ENCODE data around the gene KIF15.
"Not testable (repeated sequence)": the region's sequence is repeated elsewhere in the genome, so short reads cannot be mapped to it uniquely, and the experiment has no call there.

Gene KIF15

GRCh38 chr3:44803298-44803697, 41.7 kb downstream of the KIF15 start:
- no peak overlapping the region for H3K27ac ChIP-seq (ENCODE audit: low read depth, low read length)
- DNase-seq, result no peak
- H3K23ac ChIP-seq (ENCODE audit: low read length), result no peak overlapping the region
- peaks cover 7 to 18% of the 10 kb centered on the region in 2 experiments for H3K36me3 ChIP-seq (ENCODE audit: control insufficient read depth in 1 of 2, insufficient read depth in 2 of 2, low read length in 2 of 2)
- no peak overlapping the region for H3K4ac ChIP-seq (ENCODE audit: low read depth, low read length)
- H3K79me2 ChIP-seq (ENCODE audit: control insufficient read depth, insufficient read depth, low read length, poor library complexity), result no peaks in the 10 kb centered on the region
- no peaks in the 10 kb centered on the region for H3K79me1 ChIP-seq (ENCODE audit: low read length)
- no peaks in the 10 kb centered on the region for H3K9me3 ChIP-seq (ENCODE audit: insufficient read depth, low read depth, low read length)
- no peak overlapping the region for H4K12ac ChIP-seq (ENCODE audit: low read depth, low read length)
- H3K9ac ChIP-seq (ENCODE audit: low read length), result no peak overlapping the region
- H4K91ac ChIP-seq (ENCODE audit: low read depth, low read length), result no peak overlapping the region
- no peak overlapping the region for H3K14ac ChIP-seq (ENCODE audit: low read length)
- no peak overlapping the region for H2BK120ac ChIP-seq (ENCODE audit: insufficient read depth, low read length, poor library complexity)
- no peak overlapping the region for H3K4me2 ChIP-seq (ENCODE audit: low read length)
- H4K8ac ChIP-seq (ENCODE audit: low read depth, low read length), result no peak overlapping the region
- no peaks in the 10 kb centered on the region for H3K27me3 ChIP-seq (ENCODE audit: insufficient read depth, low read length)
- no peaks in the 10 kb centered on the region for H3K4me1 ChIP-seq (ENCODE audit: control insufficient read depth in 1 of 2, insufficient read depth in 2 of 2, low read length in 2 of 2)
- H2BK12ac ChIP-seq (ENCODE audit: low read length), result no peak overlapping the region
- no peak overlapping the region for H2BK5ac ChIP-seq (ENCODE audit: low read depth, low read length, poor library complexity)
- H3K4me3 ChIP-seq (ENCODE audit: low read depth, low read length), result no peak overlapping the region
- H2AK5ac ChIP-seq (ENCODE audit: low read length), result no peak overlapping the region
- no peak overlapping the region for H3K18ac ChIP-seq (ENCODE audit: low read length)
- no CpG with 5 or more reads among the region's 2 CpGs for WGBS (ENCODE audit: extremely low coverage, insufficient coverage, insufficient read length)
- no peak overlapping the region for H2AFZ ChIP-seq (ENCODE audit: insufficient read depth, low read length, poor library complexity)

- Histone ChIP-seq H3K14ac (ENCODE audit: low read length) (no peak overlapping the region), H3K27ac (ENCODE audit: low read depth, low read length) (no peak overlapping the region), H3K79me1 (ENCODE audit: low read length) (no peaks in the 10 kb centered on the region), H3K27me3 (ENCODE audit: insufficient read depth, low read length) (no peaks in the 10 kb centered on the region), H3K23ac (ENCODE audit: low read length) (no peak overlapping the region), H4K12ac (ENCODE audit: low read depth, low read length) (no peak overlapping the region), H2BK120ac (ENCODE audit: insufficient read depth, low read length, poor library complexity) (no peak overlapping the region), H3K18ac (ENCODE audit: low read length) (no peak overlapping the region), H2AK5ac (ENCODE audit: low read length) (no peak overlapping the region), H2AFZ (ENCODE audit: insufficient read depth, low read length, poor library complexity) (no peak overlapping the region), H2BK5ac (ENCODE audit: low read depth, low read length, poor library complexity) (no peak overlapping the region), H4K91ac (ENCODE audit: low read depth, low read length) (no peak overlapping the region), H3K9me3 (ENCODE audit: insufficient read depth, low read depth, low read length) (no peaks in the 10 kb centered on the region), H2BK12ac (ENCODE audit: low read length) (no peak overlapping the region), H3K4me3 (ENCODE audit: low read depth, low read length) (no peak overlapping the region), H3K4me1 (ENCODE audit: control insufficient read depth in 1 of 2, insufficient read depth in 2 of 2, low read length in 2 of 2) (no peaks in the 10 kb centered on the region), H3K4ac (ENCODE audit: low read depth, low read length) (no peak overlapping the region), H3K4me2 (ENCODE audit: low read length) (no peak overlapping the region), H4K8ac (ENCODE audit: low read depth, low read length) (no peak overlapping the region), H3K79me2 (ENCODE audit: control insufficient read depth, insufficient read depth, low read length, poor library complexity) (no peaks in the 10 kb centered on the region), H3K9ac (ENCODE audit: low read length) (no peak overlapping the region), H3K36me3 (ENCODE audit: control insufficient read depth in 1 of 2, insufficient read depth in 2 of 2, low read length in 2 of 2) (peaks cover 0 to 5% of the 10 kb centered on the region in 2 experiments)
- no peak for DNase-seq
- WGBS (ENCODE audit: extremely low coverage, insufficient coverage, insufficient read length), result no CpG with 5 or more reads among the region's 2 CpGs
Observed at GRCh38 chr3:44805960-44806359, 44.4 kb downstream of the KIF15 start.

- no peaks in the 10 kb centered on the region for H3K27me3 ChIP-seq (ENCODE audit: insufficient read depth, low read length)
- no peak for DNase-seq
- no peak overlapping the region for H2BK12ac ChIP-seq (ENCODE audit: low read length)
- no peak overlapping the region for H3K27ac ChIP-seq (ENCODE audit: low read depth, low read length)
- H4K91ac ChIP-seq (ENCODE audit: low read depth, low read length), result no peak overlapping the region
- no peaks in the 10 kb centered on the region for H3K79me2 ChIP-seq (ENCODE audit: control insufficient read depth, insufficient read depth, low read length, poor library complexity)
- H3K79me1 ChIP-seq (ENCODE audit: low read length), result no peaks in the 10 kb centered on the region
- no peak overlapping the region for H2BK5ac ChIP-seq (ENCODE audit: low read depth, low read length, poor library complexity)
- no peak overlapping the region for H2AK5ac ChIP-seq (ENCODE audit: low read length)
- WGBS (ENCODE audit: extremely low coverage, insufficient coverage, insufficient read length), result no CpG with 5 or more reads among the region's 6 CpGs
- no peak overlapping the region for H2AFZ ChIP-seq (ENCODE audit: insufficient read depth, low read length, poor library complexity)
- H3K4me2 ChIP-seq (ENCODE audit: low read length), result no peak overlapping the region
- H3K23ac ChIP-seq (ENCODE audit: low read length), result no peak overlapping the region
- no peak overlapping the region for H2BK120ac ChIP-seq (ENCODE audit: insufficient read depth, low read length, poor library complexity)
- no peak overlapping the region for H3K14ac ChIP-seq (ENCODE audit: low read length)
- H4K8ac ChIP-seq (ENCODE audit: low read depth, low read length), result no peak overlapping the region
- H3K9me3 ChIP-seq (ENCODE audit: insufficient read depth, low read depth, low read length), result no peaks in the 10 kb centered on the region
- H3K9ac ChIP-seq (ENCODE audit: low read length), result no peak overlapping the region
- peaks cover 4 to 17% of the 10 kb centered on the region in 2 experiments for H3K36me3 ChIP-seq (ENCODE audit: control insufficient read depth in 1 of 2, insufficient read depth in 2 of 2, low read length in 2 of 2)
- no peak overlapping the region for H3K4ac ChIP-seq (ENCODE audit: low read depth, low read length)
- H3K4me1 ChIP-seq (ENCODE audit: control insufficient read depth in 1 of 2, insufficient read depth in 2 of 2, low read length in 2 of 2), result no peaks in the 10 kb centered on the region
- no peak overlapping the region for H3K18ac ChIP-seq (ENCODE audit: low read length)
- H3K4me3 ChIP-seq (ENCODE audit: low read depth, low read length), result no peak overlapping the region
- H4K12ac ChIP-seq (ENCODE audit: low read depth, low read length), result no peak overlapping the region
Observed at GRCh38 chr3:44814751-44815150, 53.2 kb downstream of the KIF15 start.

DNA sequence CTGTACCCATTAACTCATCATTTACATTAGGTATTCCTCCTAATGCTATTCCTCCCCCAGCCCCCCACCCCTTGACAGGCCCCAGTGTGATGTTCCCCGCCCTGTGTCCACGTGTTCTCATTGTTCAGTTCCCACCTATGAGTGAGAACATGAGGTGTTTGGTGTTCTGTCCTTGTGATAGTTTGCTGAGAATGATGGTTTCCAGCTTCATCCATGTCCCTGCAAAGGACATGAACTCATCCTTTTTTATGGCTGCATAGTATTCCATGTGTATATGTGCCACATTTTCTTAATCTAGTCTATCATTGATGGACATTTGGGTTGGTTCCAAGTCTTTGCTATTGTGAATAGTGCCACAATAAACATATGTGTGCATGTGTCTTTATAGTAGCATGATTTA, 54.7 kb downstream of the KIF15 start:
- not testable (repeated sequence) for H3K4me2 ChIP-seq (ENCODE audit: low read length); H3K27me3 ChIP-seq (ENCODE audit: insufficient read depth, low read length); H3K18ac ChIP-seq (ENCODE audit: low read length); H2AFZ ChIP-seq (ENCODE audit: insufficient read depth, low read length, poor library complexity); H2BK5ac ChIP-seq (ENCODE audit: low read depth, low read length, poor library complexity); H3K23ac ChIP-seq (ENCODE audit: low read length); H3K27ac ChIP-seq (ENCODE audit: low read depth, low read length); H3K14ac ChIP-seq (ENCODE audit: low read length); H3K79me1 ChIP-seq (ENCODE audit: low read length); H3K4me3 ChIP-seq (ENCODE audit: low read depth, low read length); H2BK12ac ChIP-seq (ENCODE audit: low read length); H4K12ac ChIP-seq (ENCODE audit: low read depth, low read length); H4K8ac ChIP-seq (ENCODE audit: low read depth, low read length); DNase-seq; H3K9me3 ChIP-seq (ENCODE audit: insufficient read depth, low read depth, low read length); H2AK5ac ChIP-seq (ENCODE audit: low read length); H3K9ac ChIP-seq (ENCODE audit: low read length); H3K79me2 ChIP-seq (ENCODE audit: control insufficient read depth, insufficient read depth, low read length, poor library complexity); H4K91ac ChIP-seq (ENCODE audit: low read depth, low read length); H3K4me1 ChIP-seq (ENCODE audit: control insufficient read depth in 1 of 2, insufficient read depth in 2 of 2, low read length in 2 of 2); H3K4ac ChIP-seq (ENCODE audit: low read depth, low read length); H2BK120ac ChIP-seq (ENCODE audit: insufficient read depth, low read length, poor library complexity)
- no CpG with 5 or more reads among the region's 2 CpGs for WGBS (ENCODE audit: extremely low coverage, insufficient coverage, insufficient read length)
- H3K36me3 ChIP-seq (ENCODE audit: control insufficient read depth in 1 of 2, insufficient read depth in 2 of 2, low read length in 2 of 2), result peaks cover 4 to 17% of the 10 kb centered on the region in 2 experiments
